Neural progenitor cell (in vitro differentiated cells): ENCODE results near the gene PSMB5.

Experiments
- EZH2 ChIP-seq: fragments of 200-600 bp; sonication (generic); IDR thresholded peaks from 2 replicates; pipeline ENCODE4 v1.6.1; 2017; ENCODE audit warnings: antibody characterized with exemption, mild to moderate bottlenecking, moderate library complexity
- TF ChIP-seq, protein P1 (sequence below): fragments of 200-600 bp; sonication (generic); IDR thresholded peaks from 2 replicates; pipeline ENCODE4 v1.5.1; 2017; ENCODE audit warnings: antibody characterized with exemption, mild to moderate bottlenecking

DNA sequence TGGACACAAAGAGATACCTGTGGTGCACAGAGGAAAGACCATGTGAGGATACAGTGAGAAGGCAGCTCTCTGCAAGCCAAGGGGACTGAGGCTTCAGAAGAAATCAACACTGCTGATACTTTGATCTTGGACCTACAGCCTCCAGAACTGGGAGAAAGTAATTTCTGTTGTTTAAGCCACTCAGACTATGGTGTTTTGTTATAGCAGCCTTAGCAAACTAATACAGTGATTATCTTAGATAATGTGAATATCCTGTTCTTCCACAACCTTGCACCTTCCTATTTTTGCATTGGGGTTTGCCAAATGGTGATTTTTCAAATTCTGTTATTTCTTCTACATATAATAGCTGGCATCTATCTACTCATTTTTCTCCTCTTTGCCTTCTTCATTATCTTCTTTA, 16.6 kb downstream of the PSMB5 start:
- TF ChIP-seq, protein P1, sequence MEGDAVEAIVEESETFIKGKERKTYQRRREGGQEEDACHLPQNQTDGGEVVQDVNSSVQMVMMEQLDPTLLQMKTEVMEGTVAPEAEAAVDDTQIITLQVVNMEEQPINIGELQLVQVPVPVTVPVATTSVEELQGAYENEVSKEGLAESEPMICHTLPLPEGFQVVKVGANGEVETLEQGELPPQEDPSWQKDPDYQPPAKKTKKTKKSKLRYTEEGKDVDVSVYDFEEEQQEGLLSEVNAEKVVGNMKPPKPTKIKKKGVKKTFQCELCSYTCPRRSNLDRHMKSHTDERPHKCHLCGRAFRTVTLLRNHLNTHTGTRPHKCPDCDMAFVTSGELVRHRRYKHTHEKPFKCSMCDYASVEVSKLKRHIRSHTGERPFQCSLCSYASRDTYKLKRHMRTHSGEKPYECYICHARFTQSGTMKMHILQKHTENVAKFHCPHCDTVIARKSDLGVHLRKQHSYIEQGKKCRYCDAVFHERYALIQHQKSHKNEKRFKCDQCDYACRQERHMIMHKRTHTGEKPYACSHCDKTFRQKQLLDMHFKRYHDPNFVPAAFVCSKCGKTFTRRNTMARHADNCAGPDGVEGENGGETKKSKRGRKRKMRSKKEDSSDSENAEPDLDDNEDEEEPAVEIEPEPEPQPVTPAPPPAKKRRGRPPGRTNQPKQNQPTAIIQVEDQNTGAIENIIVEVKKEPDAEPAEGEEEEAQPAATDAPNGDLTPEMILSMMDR, result no peak
- no peak for TF ChIP-seq EZH2
